CD4-positive, alpha-beta T cell (primary cell): Measurements from ENCODE around the gene ZNF79. TPM values are rescaled to one million over a fixed set of nuclear protein-coding genes. Genes with fewer than 3 reads are reported as not detected.
A peak's percentile ranks its signal among the peaks of the same experiment; 100 is the strongest.

Experiments used
- ATAC-seq: fragments of 200-7000 bp; cut with Tn5 transposase; one replicate; pipeline ENCODE4 v1.10.0; 2022; ENCODE audit warnings: mild to moderate bottlenecking; ENCODE audit not compliant: poor library complexity
- CTCF ChIA-PET: fragments of 350-600 bp; sonication (Branson Sonifier 250); formaldehyde crosslinking; loops from one replicate; lab custom pipeline; 2021; ENCODE audit warnings: antibody characterized with exemption, inconsistent platforms; lab: Charles Lee
- POLR2A ChIA-PET: fragments of 350-600 bp; sonication (Branson Sonifier 250); formaldehyde crosslinking; loops from one replicate; lab custom pipeline; 2021; ENCODE audit warnings: antibody characterized with exemption, inconsistent platforms; lab: Charles Lee
- DNase-seq, 14 experiments: peaks; one replicate each; pipeline ENCODE4 v3.0.0-alpha.2; 2013 to 2020; ENCODE audit warnings: mixed read lengths in 2 of 14
- H3K27ac ChIP-seq, 2 donors: one replicate each; pipeline versions ENCODE4 v1.5.1 to v1.7.0; 2013; ENCODE audit warnings: low read length in 2 of 2, low read depth in 1 of 2, mild to moderate bottlenecking in 1 of 2
- H3K27me3 ChIP-seq, 2 experiments: 1 replicate in 1 of 2; 2 replicates in 1 of 2; pipeline versions ENCODE4 v1.6.1 to v1.7.0; 2013; ENCODE audit warnings: low read length in 2 of 2, control low read depth in 1 of 2, mild to moderate bottlenecking in 1 of 2, moderate library complexity in 1 of 2; ENCODE audit not compliant: insufficient read depth in 2 of 2, control insufficient read depth in 1 of 2
- H3K36me3 ChIP-seq: one replicate; pipeline ENCODE4 v1.6.1; 2013; ENCODE audit warnings: low read length, control low read depth; ENCODE audit not compliant: insufficient read depth
- H3K4me1 ChIP-seq: one replicate; pipeline ENCODE4 v1.6.1; 2013; ENCODE audit warnings: low read length, control low read depth; ENCODE audit not compliant: insufficient read depth
- H3K4me3 ChIP-seq: one replicate; pipeline ENCODE4 v1.5.1; 2013; ENCODE audit warnings: mild to moderate bottlenecking, low read length, moderate library complexity
- H3K9me3 ChIP-seq, 2 experiments: 1 replicate in 1 of 2; 2 replicates in 1 of 2; pipeline versions ENCODE4 v1.6.1 to v1.7.0; 2013; ENCODE audit warnings: low read length in 2 of 2, mild to moderate bottlenecking in 2 of 2, control low read depth in 1 of 2, moderate library complexity in 1 of 2; ENCODE audit not compliant: control insufficient read depth in 1 of 2, insufficient read depth in 1 of 2
- H3K27ac Mint-ChIP-seq: one replicate; pipeline ENCODE4 v1.8.0; 2020; ENCODE audit warnings: mixed read lengths
- H3K27me3 Mint-ChIP-seq: one replicate; pipeline ENCODE4 v1.8.0; 2021; ENCODE audit warnings: mixed read lengths
- H3K36me3 Mint-ChIP-seq: one replicate; pipeline ENCODE4 v1.8.0; 2021; ENCODE audit warnings: low read depth, mixed read lengths
- H3K4me1 Mint-ChIP-seq: one replicate; pipeline ENCODE4 v1.8.0; 2021; ENCODE audit warnings: low read depth, mixed read lengths
- H3K4me3 Mint-ChIP-seq: one replicate; pipeline ENCODE4 v1.8.0; 2020; ENCODE audit warnings: mild to moderate bottlenecking, mixed read lengths
- H3K9me3 Mint-ChIP-seq: one replicate; pipeline ENCODE4 v1.8.0; 2020; ENCODE audit warnings: mixed read lengths
- intact Hi-C, 2 experiments: fragments of 100-400 bp; cut with DNase I in 1 of 2; cut with micrococcal nuclease in 1 of 2; formaldehyde crosslinking; loops; one replicate each; pipeline versions ENCODE4 v1.15.1 to v1.9.0; 2023 to 2025; cut with DNase I, micrococcal nuclease
- total RNA-seq, 174 experiments: library from RNA in 2 of 174; stranded (reverse) in 2 of 174; gene quantifications; one replicate each; pipeline ENCODE4 v1.2.3 and lab custom pipeline; 2021 to 2026
- TF ChIP-seq, protein P1 (sequence below): fragments of 200-600 bp; IDR thresholded peaks from one replicate; pipeline ENCODE4 v1.8.0; 2022; ENCODE audit warnings: antibody characterized with exemption, mild to moderate bottlenecking

Gene ZNF79
- total RNA-seq, 2 experiments from 2014 or later = 4.3 to 4.9 TPM

DNA sequence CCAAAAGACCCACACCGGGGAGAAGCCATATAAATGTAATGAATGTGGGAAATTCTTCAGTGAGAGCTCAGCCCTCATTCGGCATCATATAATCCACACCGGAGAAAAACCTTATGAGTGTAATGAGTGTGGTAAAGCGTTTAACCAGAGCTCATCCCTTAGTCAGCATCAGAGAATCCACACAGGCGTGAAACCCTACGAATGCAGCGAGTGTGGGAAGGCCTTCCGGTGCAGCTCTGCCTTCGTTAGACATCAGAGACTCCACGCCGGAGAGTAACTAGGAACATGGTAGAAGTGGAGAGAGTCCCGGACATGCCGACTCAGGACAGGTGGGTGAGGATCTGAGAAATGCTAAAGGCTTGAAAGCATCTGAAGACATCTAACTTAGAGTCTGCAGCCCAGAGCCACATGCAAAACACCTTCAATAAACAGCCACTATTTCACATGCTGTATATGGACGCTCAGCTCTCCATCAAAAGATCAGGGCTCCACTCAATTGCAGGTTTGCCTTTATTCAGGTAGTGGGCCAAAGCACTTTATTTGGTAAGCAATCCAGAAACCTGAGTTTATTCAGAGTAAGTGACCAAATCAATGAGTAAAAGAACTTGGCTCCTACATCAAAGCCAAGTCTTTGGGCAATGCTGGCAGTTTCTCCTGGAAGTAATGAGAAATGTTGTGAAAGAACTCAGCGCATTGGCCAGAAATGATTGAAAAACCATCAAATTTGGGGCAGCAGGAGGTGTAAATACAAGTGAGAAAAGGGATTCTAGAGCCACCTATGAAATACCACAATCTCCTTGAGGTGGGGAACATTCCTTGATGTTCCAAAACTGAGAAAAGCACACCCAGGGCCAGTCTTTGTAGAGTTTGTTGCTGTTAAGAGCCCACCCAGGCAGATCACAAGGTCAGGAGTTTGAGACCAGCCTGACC lies 21.0 kb downstream of the ZNF79 start:
- no peak overlapping the region for H3K4me3 ChIP-seq
- POLR2A ChIA-PET = no interaction called here
- H3K4me3 Mint-ChIP-seq = no peak overlapping the region
- no peak for ATAC-seq
- H3K9me3 Mint-ChIP-seq = no peaks in the 10 kb centered on the region
- H3K27me3 ChIP-seq = no peaks in the 10 kb centered on the region
- peaks cover 0 to 7% of the 10 kb centered on the region in 2 experiments for H3K9me3 ChIP-seq
- TF ChIP-seq, protein P1, sequence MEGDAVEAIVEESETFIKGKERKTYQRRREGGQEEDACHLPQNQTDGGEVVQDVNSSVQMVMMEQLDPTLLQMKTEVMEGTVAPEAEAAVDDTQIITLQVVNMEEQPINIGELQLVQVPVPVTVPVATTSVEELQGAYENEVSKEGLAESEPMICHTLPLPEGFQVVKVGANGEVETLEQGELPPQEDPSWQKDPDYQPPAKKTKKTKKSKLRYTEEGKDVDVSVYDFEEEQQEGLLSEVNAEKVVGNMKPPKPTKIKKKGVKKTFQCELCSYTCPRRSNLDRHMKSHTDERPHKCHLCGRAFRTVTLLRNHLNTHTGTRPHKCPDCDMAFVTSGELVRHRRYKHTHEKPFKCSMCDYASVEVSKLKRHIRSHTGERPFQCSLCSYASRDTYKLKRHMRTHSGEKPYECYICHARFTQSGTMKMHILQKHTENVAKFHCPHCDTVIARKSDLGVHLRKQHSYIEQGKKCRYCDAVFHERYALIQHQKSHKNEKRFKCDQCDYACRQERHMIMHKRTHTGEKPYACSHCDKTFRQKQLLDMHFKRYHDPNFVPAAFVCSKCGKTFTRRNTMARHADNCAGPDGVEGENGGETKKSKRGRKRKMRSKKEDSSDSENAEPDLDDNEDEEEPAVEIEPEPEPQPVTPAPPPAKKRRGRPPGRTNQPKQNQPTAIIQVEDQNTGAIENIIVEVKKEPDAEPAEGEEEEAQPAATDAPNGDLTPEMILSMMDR = no peak
- H3K36me3 Mint-ChIP-seq = peaks cover 94% of the 10 kb centered on the region
- intact Hi-C loops = no loop called here
- CTCF ChIA-PET = interaction anchor here (0.6 kb wide), 1 partner anchor 141 kb away, joined by 3 read pairs; no protein-coding TSS in a partner anchor
- no peak overlapping the region for H3K27ac ChIP-seq
- H3K27ac Mint-ChIP-seq = no peak overlapping the region
- DNase-seq = peak in 1 of 14 experiments; percentile 5
- H3K4me1 Mint-ChIP-seq = peaks cover 15% of the 10 kb centered on the region
- H3K36me3 ChIP-seq = peaks cover 87% of the 10 kb centered on the region
- no peaks in the 10 kb centered on the region for H3K27me3 Mint-ChIP-seq
- peaks cover 20% of the 10 kb centered on the region for H3K4me1 ChIP-seq

DNA sequence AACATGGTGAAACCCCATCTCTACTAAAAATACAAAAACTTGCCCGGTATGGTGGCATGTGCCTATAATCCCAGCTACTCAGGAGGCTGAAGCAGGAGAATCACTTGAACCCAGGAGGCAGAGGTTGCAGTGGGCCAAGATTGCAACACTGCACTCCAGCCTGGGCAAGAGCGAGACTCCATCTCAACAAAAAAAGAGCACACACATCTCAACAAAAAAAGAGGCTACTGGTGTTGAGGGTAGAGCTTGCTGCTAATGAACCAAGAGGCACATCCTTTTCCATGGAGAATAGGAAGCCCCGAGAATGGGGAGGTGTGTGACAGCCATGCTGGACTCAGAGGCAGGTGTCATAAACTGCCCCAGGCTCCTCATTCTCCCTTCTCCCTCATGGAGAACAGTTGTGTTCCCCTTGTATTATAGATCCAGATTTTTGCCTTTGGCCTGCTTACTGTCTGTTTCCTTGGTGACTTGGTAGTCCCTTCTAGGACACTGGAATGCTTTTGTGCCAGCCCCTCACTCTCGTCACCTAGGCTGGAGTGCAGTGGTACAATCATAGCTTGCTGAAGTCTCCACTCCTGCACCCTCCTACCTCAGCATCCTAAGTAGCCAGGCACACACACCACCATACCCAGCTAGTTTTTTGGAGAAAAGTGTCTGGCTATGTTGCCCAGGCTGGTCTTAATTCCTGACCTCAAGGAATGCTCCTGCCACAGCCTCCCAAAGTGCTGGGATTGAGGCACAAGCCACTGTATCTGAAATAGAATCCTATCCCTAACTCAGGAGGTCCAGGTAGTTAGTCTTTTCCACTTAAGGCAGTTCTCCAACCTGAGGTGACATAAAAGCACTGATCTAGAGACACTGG lies 21.9 kb downstream of the ZNF79 start:
- intact Hi-C loops = no loop called here
- ATAC-seq = no peak
- CTCF ChIA-PET = interaction anchor here (0.6 kb wide), 1 partner anchor 142 kb away, joined by 3 read pairs; no protein-coding TSS in a partner anchor
- POLR2A ChIA-PET = no interaction called here
- H3K4me1 ChIP-seq = peaks cover 27% of the 10 kb centered on the region
- Mint-ChIP-seq H3K4me3 (no peak overlapping the region), H3K9me3 (no peaks in the 10 kb centered on the region), H3K4me1 (peaks cover 22% of the 10 kb centered on the region), H3K27me3 (no peaks in the 10 kb centered on the region), H3K36me3 (peaks cover 93% of the 10 kb centered on the region), H3K27ac (peak overlapping the region; percentile 71)
- peaks cover 0 to 7% of the 10 kb centered on the region in 2 experiments for H3K9me3 ChIP-seq
- TF ChIP-seq, protein P1 = no peak
- DNase-seq = peak in 1 of 14 experiments; percentile 6
- H3K36me3 ChIP-seq = peaks cover 79% of the 10 kb centered on the region
- H3K27me3 ChIP-seq = no peaks in the 10 kb centered on the region
- H3K4me3 ChIP-seq = no peak overlapping the region
- no peak overlapping the region for H3K27ac ChIP-seq

DNA sequence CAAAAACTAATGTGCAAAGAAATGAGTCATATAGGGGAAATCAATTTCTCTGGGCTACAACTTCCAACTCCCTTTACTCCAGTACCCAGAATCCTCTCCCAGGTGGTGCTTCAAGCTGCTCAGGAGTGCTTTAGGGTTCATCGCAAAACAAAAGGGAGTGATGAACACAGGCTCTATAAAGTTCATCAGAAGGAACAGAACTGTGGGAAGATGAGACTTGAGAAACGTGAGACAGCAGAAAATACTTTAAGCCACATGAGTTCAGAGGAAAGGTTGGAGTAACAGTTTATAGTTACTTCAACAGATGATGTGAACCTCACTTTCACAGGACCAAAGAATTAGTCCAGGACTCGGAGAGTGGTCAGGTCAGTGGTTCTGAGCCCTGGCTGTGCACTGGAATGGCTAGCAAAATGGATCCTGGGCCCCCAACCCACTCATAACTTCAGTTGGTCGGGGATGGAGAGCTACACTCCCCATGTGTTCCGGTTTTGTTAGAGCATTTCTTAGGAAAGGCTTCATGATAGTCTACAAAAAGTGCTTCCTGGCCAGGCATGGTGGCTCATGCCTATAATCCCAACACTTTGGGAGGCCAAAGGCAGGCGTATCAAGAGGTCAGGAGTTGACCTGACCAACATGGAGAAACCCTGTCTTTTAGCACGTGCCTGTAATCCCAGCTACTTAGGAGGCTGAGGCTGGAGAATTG lies 22.7 kb downstream of the ZNF79 start:
- POLR2A ChIA-PET = no interaction called here
- DNase-seq (no peak), ATAC-seq (no peak)
- peaks cover 97% of the 10 kb centered on the region for H3K36me3 Mint-ChIP-seq
- peak overlapping the region; percentile 71 for H3K27ac Mint-ChIP-seq
- H3K27me3 ChIP-seq = no peaks in the 10 kb centered on the region
- peaks cover 75% of the 10 kb centered on the region for H3K36me3 ChIP-seq
- no peak overlapping the region for H3K27ac ChIP-seq
- H3K4me1 ChIP-seq = peaks cover 32% of the 10 kb centered on the region
- TF ChIP-seq, protein P1 = no peak
- CTCF ChIA-PET = interaction anchor here (0.7 kb wide), 1 partner anchor 9 kb away, joined by 3 read pairs; no protein-coding TSS in a partner anchor
- H3K9me3 Mint-ChIP-seq = no peaks in the 10 kb centered on the region
- no peak overlapping the region for H3K4me3 Mint-ChIP-seq
- peaks cover 0 to 7% of the 10 kb centered on the region in 2 experiments for H3K9me3 ChIP-seq
- intact Hi-C loops = no loop called here
- peaks cover 30% of the 10 kb centered on the region for H3K4me1 Mint-ChIP-seq
- no peaks in the 10 kb centered on the region for H3K27me3 Mint-ChIP-seq
- H3K4me3 ChIP-seq = no peak overlapping the region
